ENCODE results near the gene ELP4.

DNA sequence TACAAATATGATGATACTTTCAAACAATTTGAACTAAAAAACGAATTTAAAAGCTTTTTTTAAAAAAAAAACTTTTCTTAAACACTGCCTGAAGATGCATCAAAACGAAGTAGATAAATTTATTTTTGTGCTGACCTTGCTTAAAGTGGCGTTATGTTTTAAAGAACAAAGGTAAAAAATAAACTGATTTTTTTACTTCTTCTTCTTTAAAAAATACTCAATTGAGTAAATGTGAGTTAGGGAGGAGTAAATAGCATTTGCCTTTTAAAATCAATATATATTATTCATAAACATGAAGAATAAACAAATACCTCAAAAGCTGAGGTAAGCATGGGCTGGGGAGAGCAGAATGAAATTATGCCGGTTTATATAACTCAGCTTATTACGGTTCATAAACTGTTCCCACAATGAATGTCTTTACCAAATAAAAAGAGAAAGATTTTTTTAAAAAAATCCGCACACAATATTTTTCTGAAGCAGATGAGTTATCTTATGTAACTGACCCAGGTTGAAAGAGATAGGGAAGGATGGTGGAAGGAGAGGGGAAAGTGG lies 292.5 kb downstream of the ELP4 start:
- TF ChIP-seq, protein P1, sequence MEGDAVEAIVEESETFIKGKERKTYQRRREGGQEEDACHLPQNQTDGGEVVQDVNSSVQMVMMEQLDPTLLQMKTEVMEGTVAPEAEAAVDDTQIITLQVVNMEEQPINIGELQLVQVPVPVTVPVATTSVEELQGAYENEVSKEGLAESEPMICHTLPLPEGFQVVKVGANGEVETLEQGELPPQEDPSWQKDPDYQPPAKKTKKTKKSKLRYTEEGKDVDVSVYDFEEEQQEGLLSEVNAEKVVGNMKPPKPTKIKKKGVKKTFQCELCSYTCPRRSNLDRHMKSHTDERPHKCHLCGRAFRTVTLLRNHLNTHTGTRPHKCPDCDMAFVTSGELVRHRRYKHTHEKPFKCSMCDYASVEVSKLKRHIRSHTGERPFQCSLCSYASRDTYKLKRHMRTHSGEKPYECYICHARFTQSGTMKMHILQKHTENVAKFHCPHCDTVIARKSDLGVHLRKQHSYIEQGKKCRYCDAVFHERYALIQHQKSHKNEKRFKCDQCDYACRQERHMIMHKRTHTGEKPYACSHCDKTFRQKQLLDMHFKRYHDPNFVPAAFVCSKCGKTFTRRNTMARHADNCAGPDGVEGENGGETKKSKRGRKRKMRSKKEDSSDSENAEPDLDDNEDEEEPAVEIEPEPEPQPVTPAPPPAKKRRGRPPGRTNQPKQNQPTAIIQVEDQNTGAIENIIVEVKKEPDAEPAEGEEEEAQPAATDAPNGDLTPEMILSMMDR (conservative IDR thresholded peaks at IDR 0.05; ENCODE audit: low read depth in 2 of 2) = no peak
- TF ChIP-seq POLR2AphosphoS5 (IDR thresholded peaks at IDR 0.05; ENCODE audit: low read depth) = no peak
- no peak for TF ChIP-seq EZH2phosphoT487 (IDR thresholded peaks at IDR 0.05; ENCODE audit: unreplicated experiment)
- no peak for TF ChIP-seq JUNB (IDR thresholded peaks at IDR 0.05; ENCODE audit: unreplicated experiment)
- TF ChIP-seq EZH2 (IDR thresholded peaks at IDR 0.05; ENCODE audit: low read depth, unreplicated experiment) = peak; percentile 88
- TF ChIP-seq, protein P2, sequence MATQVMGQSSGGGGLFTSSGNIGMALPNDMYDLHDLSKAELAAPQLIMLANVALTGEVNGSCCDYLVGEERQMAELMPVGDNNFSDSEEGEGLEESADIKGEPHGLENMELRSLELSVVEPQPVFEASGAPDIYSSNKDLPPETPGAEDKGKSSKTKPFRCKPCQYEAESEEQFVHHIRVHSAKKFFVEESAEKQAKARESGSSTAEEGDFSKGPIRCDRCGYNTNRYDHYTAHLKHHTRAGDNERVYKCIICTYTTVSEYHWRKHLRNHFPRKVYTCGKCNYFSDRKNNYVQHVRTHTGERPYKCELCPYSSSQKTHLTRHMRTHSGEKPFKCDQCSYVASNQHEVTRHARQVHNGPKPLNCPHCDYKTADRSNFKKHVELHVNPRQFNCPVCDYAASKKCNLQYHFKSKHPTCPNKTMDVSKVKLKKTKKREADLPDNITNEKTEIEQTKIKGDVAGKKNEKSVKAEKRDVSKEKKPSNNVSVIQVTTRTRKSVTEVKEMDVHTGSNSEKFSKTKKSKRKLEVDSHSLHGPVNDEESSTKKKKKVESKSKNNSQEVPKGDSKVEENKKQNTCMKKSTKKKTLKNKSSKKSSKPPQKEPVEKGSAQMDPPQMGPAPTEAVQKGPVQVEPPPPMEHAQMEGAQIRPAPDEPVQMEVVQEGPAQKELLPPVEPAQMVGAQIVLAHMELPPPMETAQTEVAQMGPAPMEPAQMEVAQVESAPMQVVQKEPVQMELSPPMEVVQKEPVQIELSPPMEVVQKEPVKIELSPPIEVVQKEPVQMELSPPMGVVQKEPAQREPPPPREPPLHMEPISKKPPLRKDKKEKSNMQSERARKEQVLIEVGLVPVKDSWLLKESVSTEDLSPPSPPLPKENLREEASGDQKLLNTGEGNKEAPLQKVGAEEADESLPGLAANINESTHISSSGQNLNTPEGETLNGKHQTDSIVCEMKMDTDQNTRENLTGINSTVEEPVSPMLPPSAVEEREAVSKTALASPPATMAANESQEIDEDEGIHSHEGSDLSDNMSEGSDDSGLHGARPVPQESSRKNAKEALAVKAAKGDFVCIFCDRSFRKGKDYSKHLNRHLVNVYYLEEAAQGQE (IDR thresholded peaks at IDR 0.05; ENCODE audit: unreplicated experiment) = no peak
- TF ChIP-seq, protein P3, sequence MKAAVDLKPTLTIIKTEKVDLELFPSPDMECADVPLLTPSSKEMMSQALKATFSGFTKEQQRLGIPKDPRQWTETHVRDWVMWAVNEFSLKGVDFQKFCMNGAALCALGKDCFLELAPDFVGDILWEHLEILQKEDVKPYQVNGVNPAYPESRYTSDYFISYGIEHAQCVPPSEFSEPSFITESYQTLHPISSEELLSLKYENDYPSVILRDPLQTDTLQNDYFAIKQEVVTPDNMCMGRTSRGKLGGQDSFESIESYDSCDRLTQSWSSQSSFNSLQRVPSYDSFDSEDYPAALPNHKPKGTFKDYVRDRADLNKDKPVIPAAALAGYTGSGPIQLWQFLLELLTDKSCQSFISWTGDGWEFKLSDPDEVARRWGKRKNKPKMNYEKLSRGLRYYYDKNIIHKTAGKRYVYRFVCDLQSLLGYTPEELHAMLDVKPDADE (IDR thresholded peaks at IDR 0.05) = no peak
- no peak for TF ChIP-seq CREB1 (CRISPR knock-in tag; IDR thresholded peaks at IDR 0.05; ENCODE audit: low read depth)
- TF ChIP-seq NANOG (IDR thresholded peaks at IDR 0.05; ENCODE audit: borderline replicate concordance) = no peak
- TF ChIP-seq ZNF462 (CRISPR knock-in tag; IDR thresholded peaks at IDR 0.05) = no peak
- TF ChIP-seq STAT1 (IDR thresholded peaks at IDR 0.05; ENCODE audit: unreplicated experiment) = no peak
- no peak for TF ChIP-seq ZNF331 (CRISPR knock-in tag; IDR thresholded peaks at IDR 0.05; ENCODE audit: low read depth)
- TF ChIP-seq ZNF114 (CRISPR knock-in tag; IDR thresholded peaks at IDR 0.05) = no peak
